OCI-LY3 (cell line): Measurements from ENCODE around the gene WBP1.

Source experiments
- CTCF ChIP-seq: fragments of 200-600, 300-600 bp; sonication (generic); IDR thresholded peaks from 2 replicates; pipeline ENCODE4 v1.5.1; 2014; ENCODE audit warnings: antibody characterized with exemption, low read length, low read depth
- EZH2phosphoT487 ChIP-seq: fragments of 200-600 bp; shearing (Covaris generic); IDR thresholded peaks from 2 replicates; pipeline ENCODE4 v1.6.1; 2018; ENCODE audit warnings: antibody characterized with exemption, mixed run types, low read depth

- no peak for TF ChIP-seq CTCF
- no peak for TF ChIP-seq EZH2phosphoT487
Measured at GRCh38 chr2:74436848-74437695, 21.2 kb upstream of the WBP1 start.
